ENCODE results near the gene SPAG16.

- TF ChIP-seq CTCF (IDR thresholded peaks at IDR 0.05) (no peak), POLR2A (IDR thresholded peaks at IDR 0.05) (no peak)
Measured at GRCh38 chr2:214180071-214180470, 895.8 kb downstream of the SPAG16 start.
